HepG2 (cell line): ENCODE data around the gene PRR19.

Experiments used
- ELF4 ChIP-seq: sonication (generic); formaldehyde crosslinking; IDR thresholded peaks from 2 replicates; pipeline ENCODE4 v1.5.0; 2020; ENCODE audit warnings: missing genetic modification reagents, mild to moderate bottlenecking, moderate library complexity, borderline replicate concordance
- EP300 ChIP-seq, 3 experiments: sonication (generic) in 1 of 3; formaldehyde crosslinking in 1 of 3; IDR thresholded peaks; 2 replicates each; pipeline versions ENCODE4 v1.5.1 to v1.6.1; 2011 to 2020; ENCODE audit warnings: low read depth in 2 of 3, low read length in 2 of 3, borderline replicate concordance in 1 of 3, improper control_type of control experiment in 1 of 3, mild to moderate bottlenecking in 1 of 3, missing genetic modification reagents in 1 of 3, moderate library complexity in 1 of 3
- HNRNPLL ChIP-seq: fragments of 200-400 bp; formaldehyde crosslinking; IDR thresholded peaks from 2 replicates; pipeline ENCODE4 v1.6.1; 2017; ENCODE audit warnings: mild to moderate bottlenecking, low read depth, low read length; ENCODE audit not compliant: poor library complexity, severe bottlenecking
- NR2C2 ChIP-seq: sonication (generic); formaldehyde crosslinking; IDR thresholded peaks from 2 replicates; pipeline ENCODE4 v1.4.0; 2020; ENCODE audit warnings: missing genetic modification reagents, mild to moderate bottlenecking, moderate library complexity, borderline replicate concordance
- POLR2AphosphoS5 ChIP-seq: IDR thresholded peaks from 2 replicates; pipeline ENCODE4 v1.6.1; 2012; ENCODE audit warnings: low read depth, low read length

DNA sequence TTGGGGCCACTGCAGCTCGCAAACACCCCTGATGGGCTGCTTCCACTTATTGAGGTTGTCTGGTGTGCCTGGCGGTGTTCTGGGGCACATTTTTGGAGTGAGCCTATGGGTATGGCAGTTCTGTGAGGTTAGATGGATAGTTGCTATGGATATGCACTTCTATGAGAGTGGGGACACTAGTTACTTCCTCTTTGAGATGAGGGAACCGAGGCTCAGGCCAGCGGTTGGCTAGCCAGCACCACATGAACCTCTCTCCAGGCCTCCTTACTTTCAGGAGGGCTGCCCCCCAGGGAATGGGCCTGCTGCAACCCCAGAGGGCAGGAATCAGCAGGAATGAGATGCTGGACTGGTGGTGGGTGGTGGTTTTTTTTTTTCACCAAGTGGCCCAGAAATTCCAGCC is 13.5 kb upstream of the PRR19 start:
- TF ChIP-seq ELF4 (CRISPR knock-in tag) (no peak), POLR2AphosphoS5 (no peak), HNRNPLL (no peak), NR2C2 (CRISPR knock-in tag) (no peak), EP300 (IDR thresholded peaks at IDR 0.05; ENCODE audit: low read depth in 2 of 2, low read length in 2 of 2) (no peak), EP300 (CRISPR knock-in tag; IDR thresholded peaks at IDR 0.05; ENCODE audit: borderline replicate concordance) (no peak)
